Measurements from ENCODE around the gene SIX5. TPM values are rescaled to one million over a fixed set of nuclear protein-coding genes. Genes with fewer than 3 reads are reported as not detected.

SIX5 gene
- total and polyA plus RNA-seq, 7 donors: 7.0 to 14.5 (median 9.2) TPM

DNA sequence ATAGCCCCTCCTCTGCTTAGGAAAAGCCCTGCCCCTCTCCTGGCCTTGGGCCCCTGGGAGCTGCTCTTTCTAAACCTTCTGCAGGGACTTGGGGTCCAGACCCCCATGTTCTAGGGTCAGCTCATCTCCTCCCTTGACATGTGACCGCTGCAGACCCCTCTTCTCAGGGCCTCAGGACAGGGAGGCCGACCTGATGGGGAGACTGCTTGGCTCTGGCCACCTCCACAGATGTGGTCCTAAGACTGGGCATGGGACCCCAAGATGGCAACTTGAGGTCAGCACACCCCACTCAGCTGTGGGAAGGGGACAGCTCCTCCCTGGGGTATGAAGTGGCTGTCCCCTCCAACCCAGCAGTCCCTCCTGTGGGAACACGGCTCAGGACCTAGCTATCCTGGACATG is 3.9 kb upstream of the SIX5 start:
- Histone ChIP-seq H3K4me1 (peaks cover 9% of the 10 kb centered on the region), H3K27me3 (ENCODE audit: insufficient read depth in 3 of 3, low read length in 2 of 3) (no peaks in the 10 kb centered on the region), H3K4me3 (no peak overlapping the region), H3K27ac (peak overlapping the region; percentile 58), H3K36me3 (ENCODE audit: insufficient read depth in 1 of 2, low read depth in 1 of 2) (peaks cover 0 to 57% of the 10 kb centered on the region in 2 donors), H3K9me3 (no peaks in the 10 kb centered on the region)
- intact Hi-C loops (cut with DNase I): no loop called here
- WGBS, 3 donors: 79 to 96% (median 86%) methylated on average over 3 of the region's 3 CpGs
- no peak for DNase-seq
- TF ChIP-seq, protein P1, sequence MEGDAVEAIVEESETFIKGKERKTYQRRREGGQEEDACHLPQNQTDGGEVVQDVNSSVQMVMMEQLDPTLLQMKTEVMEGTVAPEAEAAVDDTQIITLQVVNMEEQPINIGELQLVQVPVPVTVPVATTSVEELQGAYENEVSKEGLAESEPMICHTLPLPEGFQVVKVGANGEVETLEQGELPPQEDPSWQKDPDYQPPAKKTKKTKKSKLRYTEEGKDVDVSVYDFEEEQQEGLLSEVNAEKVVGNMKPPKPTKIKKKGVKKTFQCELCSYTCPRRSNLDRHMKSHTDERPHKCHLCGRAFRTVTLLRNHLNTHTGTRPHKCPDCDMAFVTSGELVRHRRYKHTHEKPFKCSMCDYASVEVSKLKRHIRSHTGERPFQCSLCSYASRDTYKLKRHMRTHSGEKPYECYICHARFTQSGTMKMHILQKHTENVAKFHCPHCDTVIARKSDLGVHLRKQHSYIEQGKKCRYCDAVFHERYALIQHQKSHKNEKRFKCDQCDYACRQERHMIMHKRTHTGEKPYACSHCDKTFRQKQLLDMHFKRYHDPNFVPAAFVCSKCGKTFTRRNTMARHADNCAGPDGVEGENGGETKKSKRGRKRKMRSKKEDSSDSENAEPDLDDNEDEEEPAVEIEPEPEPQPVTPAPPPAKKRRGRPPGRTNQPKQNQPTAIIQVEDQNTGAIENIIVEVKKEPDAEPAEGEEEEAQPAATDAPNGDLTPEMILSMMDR (IDR thresholded peaks at IDR 0.05): no peak
- ATAC-seq: no peak

DNA sequence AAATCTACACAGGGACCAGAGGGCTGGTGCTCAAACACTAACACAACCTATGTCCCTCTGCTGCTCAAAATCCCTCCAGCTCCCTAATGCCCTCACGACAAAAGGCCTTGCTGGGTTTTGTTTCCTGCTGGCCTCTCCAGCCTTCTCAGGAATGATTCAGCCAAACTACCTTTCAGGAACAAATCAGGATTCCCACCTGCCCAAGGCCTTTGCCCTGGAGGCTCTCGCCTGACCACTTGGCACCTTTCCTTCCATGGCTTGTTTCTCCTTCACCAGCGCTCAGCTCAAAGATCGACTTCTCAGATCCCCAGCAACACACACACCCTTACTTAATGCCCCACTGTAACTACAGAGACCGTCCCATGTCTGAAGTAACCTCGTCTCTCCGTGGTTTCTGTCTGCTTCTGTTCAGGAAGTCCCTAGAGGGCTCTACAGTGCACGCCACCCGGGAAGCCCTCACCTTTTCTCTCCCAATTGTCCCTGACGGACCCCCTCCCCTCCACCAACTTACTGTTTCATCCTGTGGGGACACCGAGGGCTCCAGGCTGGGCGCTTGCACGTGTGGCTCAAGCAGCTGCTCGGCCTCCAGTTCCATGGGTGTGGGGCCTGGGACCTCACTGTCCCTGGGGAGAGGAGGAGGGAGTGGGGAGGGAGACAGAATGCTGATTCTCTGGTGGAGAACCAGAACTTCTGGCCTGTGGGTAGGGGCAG is 3.2 kb upstream of the SIX5 start:
- 76 to 85% (median 76%) methylated on average over 14 of the region's 14 CpGs for WGBS, 3 donors
- H3K36me3 ChIP-seq (ENCODE audit: insufficient read depth in 1 of 2, low read depth in 1 of 2): peaks cover 0 to 51% of the 10 kb centered on the region in 2 donors
- H3K27ac ChIP-seq: peak overlapping the region; percentile 95

DNA sequence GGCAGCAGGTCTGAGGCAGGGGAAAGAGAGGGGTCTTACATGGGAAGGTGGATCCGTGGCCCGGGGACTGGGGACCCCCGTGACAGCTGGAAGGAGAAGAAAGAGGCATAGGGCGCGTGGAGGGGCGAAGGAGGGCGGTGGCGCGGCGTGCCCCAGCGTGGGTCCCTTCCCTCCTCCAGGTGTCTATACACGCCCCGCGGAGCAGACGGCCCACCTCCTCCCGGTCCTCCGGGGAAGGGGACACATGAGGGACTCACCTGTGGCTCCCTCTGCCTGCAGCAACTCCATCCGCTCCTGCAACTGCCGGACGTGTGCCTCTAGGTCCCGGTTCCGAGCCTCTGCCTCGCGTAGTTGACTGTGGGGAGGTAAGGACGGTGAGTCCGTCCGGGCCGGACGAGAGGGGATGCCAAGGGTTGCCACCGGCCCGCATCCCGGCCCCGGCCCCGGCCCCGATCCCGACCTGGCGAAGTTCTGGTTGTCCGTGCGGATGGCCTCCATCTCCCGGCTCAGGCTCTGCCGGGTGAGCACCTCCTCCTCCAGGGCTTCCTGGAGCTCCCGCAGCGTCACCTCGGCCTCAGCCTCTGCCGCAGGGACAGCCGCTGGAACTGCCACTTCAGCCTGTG is 2.4 kb upstream of the SIX5 start:
- Histone ChIP-seq H3K4me1 (peaks cover 16% of the 10 kb centered on the region), H3K9me3 (no peaks in the 10 kb centered on the region), H3K27me3 (ENCODE audit: insufficient read depth in 3 of 3, low read length in 2 of 3) (no peaks in the 10 kb centered on the region), H3K36me3 (ENCODE audit: insufficient read depth in 1 of 2, low read depth in 1 of 2) (peaks cover 0 to 42% of the 10 kb centered on the region in 2 donors), H3K4me3 (peak overlapping the region; percentile 87), H3K27ac (peak overlapping the region; percentile 95)
- TF ChIP-seq, protein P1 (IDR thresholded peaks at IDR 0.05): no peak
- ATAC-seq (no peak), DNase-seq (no peak)
- intact Hi-C loops (cut with DNase I): loop anchor here in 1 of 2 donors (2.0 kb wide), 1 partner anchor 27 kb away; no protein-coding TSS in a partner anchor
- WGBS, 3 donors: 75 to 84% (median 83%) methylated on average over 38 to 46 of the region's 46 CpGs

More for the DNA sequence above, 3.2 kb upstream of the SIX5 start:
- TF ChIP-seq, protein P1 (IDR thresholded peaks at IDR 0.05): no peak
- Histone ChIP-seq H3K4me1 (peaks cover 9% of the 10 kb centered on the region), H3K4me3 (no peak overlapping the region), H3K9me3 (no peaks in the 10 kb centered on the region), H3K27me3 (ENCODE audit: insufficient read depth in 3 of 3, low read length in 2 of 3) (no peaks in the 10 kb centered on the region)
- intact Hi-C loops (cut with DNase I): no loop called here
- DNase-seq (no peak), ATAC-seq (no peak)

DNA sequence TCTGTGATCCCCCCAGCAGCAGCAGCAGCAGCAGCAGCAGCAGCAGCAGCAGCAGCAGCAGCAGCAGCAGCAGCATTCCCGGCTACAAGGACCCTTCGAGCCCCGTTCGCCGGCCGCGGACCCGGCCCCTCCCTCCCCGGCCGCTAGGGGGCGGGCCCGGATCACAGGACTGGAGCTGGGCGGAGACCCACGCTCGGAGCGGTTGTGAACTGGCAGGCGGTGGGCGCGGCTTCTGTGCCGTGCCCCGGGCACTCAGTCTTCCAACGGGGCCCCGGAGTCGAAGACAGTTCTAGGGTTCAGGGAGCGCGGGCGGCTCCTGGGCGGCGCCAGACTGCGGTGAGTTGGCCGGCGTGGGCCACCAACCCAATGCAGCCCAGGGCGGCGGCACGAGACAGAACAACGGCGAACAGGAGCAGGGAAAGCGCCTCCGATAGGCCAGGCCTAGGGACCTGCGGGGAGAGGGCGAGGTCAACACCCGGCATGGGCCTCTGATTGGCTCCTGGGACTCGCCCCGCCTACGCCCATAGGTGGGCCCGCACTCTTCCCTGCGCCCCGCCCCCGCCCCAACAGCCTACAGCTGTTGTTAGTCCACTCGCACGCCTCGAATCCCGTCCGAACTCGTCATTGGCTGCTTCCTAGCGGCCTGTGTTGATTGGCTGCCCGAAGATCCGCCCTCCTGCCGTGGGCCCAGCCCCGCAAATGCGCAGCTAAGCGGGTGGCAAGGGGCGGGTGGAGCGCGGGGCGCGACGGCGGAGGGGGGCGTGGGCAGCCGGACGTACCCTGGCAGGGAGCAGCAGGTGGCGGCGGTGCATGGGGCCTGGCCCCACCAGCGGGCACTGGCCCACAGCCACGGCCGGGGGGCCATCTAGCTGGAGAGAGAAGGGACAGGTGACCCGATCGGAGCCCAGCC is 1.4 kb upstream of the SIX5 start:
- WGBS, 3 donors: 0 to 3% (median 1%) methylated on average over 66 to 79 of the region's 79 CpGs
- intact Hi-C loops (cut with DNase I): loop anchor here (1.0 to 2.0 kb wide), 2 partner anchors 28 to 29 kb away; no protein-coding TSS in a partner anchor
- peaks cover 26% of the 10 kb centered on the region for H3K4me1 ChIP-seq
- peaks cover 0 to 44% of the 10 kb centered on the region in 2 donors for H3K36me3 ChIP-seq (ENCODE audit: insufficient read depth in 1 of 2, low read depth in 1 of 2)
- peak overlapping the region; percentile 87 for H3K4me3 ChIP-seq
- no peaks in the 10 kb centered on the region for H3K27me3 ChIP-seq (ENCODE audit: insufficient read depth in 3 of 3, low read length in 2 of 3)
- ATAC-seq: peak; percentile 75 to 80 (median 78)
- H3K9me3 ChIP-seq: no peaks in the 10 kb centered on the region
- DNase-seq: peak; percentile 98
- TF ChIP-seq, protein P1 (IDR thresholded peaks at IDR 0.05): peak; percentile 96
- peak overlapping the region; percentile 95 for H3K27ac ChIP-seq
